GM21723 (cell line): ENCODE data around the gene RSPH6A.

Experiments
- ATAC-seq: cut with Tn5 transposase; IDR thresholded peaks from one replicate; pipeline ENCODE4 v1.9.1; 2021; ENCODE audit warnings: mild to moderate bottlenecking, moderate library complexity; ENCODE audit not compliant: unreplicated experiment

Gene RSPH6A

DNA sequence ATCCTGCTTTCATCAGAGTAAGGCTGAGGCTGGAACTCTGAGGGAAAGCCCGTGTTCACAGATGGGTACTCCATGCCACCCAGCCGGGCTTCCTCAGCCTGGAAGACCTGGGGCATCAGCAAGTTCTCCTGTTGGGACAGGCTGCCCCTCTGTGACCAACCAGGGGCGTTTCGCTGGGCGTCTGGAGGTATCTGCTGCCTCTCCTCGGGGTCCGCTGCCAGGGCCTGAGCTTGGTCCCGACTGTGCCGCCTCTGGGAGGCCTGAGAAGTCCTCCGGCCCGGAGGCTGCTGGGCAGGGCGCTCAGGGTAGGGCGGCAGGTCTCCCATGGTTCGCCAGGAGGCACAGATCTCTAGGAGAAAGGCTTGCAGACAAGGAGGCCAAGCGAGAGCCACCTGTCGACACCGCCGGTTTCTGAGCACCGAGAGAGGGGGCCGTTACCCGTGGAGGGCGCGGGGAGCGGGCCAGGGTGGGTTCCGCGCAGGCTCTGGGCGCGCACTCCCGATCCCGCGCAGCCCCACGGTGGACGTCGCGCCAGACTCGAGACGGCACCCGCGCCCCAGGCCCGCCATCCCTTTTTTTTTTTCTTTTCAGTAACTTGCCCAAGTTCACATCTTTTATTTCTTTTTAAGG lies at the start of gene RSPH6A:
TSS of gene RSPH6A (minus strand) at position 458 of the 630 bp plus-strand sequence. CDS start at position 326, 132 bp downstream.
- ATAC-seq, result no peak

DNA sequence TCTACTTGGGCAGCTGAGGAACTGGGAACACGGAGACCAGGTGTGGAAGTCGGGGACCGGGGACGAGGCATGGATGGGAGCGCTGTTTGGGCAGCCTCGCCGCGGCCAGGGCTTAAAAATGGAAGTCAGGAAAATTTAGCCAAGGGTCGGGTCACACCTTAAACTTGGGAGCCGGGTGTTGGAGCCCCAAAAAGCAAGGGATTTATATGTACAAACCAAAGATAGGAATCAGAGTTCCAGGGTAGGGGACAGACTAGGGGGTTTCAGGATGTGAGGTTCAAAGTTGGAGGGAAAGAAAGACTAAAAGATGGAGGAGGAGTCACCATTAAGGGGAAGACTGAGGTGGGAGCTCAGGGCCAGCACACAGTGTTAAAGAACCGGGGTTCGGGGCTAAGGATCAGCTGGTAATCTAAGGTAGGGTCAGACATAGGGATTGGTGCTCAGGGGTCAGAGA lies 49.5 kb upstream of the RSPH6A start:
- ATAC-seq, result no peak

DNA sequence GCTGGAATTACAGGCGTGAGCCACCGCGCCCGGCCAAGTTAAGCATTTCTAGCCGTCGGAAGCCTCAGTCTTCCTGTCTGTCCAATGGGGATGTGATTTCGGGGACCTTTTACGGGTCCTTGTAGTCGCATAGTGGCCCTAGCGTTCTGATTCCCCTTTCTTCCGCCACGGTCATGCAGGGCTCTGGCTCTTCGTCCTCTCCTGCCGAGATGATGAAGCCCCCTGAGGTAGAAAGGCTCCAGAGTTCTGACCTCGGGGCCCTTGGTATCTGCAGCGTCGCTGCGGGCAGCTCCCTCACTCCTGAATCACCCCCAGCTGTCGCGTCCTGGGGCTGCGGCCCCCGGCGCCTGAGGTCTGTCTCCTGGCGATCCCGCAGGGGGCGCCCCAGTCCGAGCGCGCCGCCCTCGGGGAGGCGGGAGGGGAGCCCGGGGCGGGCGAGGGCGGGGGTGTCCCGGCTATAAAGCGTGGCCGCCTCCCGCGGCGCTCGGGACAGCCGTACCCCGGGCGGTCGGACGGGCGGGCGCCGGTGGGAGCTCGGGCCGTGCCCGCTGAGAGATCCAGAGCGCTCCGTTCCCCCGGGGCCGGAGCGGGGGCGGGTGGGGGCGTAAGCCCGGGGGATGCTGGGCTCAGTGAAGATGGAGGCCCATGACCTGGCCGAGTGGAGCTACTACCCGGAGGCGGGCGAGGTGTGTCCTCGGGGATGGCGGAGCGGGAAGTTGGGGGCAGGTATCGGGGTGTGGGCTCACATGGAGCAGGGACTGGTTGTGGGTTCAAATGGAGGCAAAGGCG lies 48.9 kb upstream of the RSPH6A start, which contains the start of gene FOXA3:
TSS of gene FOXA3 (plus strand) at position 487 of the 789 bp plus-strand sequence. CDS start at position 618, 131 bp downstream.
- ATAC-seq, result no peak

DNA sequence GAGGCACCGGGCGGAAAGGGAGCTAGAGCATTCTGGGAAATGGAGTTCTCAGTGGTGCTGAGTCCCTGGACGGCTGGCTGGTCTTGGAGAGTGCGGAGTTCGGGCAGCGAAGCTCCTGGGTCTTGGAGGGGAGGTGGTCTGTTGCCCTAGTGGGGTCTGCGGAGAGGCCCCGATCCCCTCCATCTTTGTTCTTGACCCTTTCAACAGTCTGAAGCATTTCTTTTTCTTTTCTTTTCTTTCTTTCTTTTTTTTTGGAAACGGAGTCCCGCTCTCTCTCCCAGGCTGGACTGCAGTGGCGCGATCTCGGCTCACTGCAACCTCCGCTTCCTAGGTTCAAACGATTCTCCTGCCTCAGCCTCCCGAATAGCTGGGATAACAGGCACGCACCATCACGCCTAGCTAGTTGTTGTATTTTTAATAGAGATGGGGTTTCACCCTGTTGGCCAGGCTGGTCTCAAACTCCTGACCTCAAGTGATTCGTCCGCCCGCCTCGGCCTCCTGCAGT lies 48.3 kb upstream of the RSPH6A start:
- no peak for ATAC-seq

DNA sequence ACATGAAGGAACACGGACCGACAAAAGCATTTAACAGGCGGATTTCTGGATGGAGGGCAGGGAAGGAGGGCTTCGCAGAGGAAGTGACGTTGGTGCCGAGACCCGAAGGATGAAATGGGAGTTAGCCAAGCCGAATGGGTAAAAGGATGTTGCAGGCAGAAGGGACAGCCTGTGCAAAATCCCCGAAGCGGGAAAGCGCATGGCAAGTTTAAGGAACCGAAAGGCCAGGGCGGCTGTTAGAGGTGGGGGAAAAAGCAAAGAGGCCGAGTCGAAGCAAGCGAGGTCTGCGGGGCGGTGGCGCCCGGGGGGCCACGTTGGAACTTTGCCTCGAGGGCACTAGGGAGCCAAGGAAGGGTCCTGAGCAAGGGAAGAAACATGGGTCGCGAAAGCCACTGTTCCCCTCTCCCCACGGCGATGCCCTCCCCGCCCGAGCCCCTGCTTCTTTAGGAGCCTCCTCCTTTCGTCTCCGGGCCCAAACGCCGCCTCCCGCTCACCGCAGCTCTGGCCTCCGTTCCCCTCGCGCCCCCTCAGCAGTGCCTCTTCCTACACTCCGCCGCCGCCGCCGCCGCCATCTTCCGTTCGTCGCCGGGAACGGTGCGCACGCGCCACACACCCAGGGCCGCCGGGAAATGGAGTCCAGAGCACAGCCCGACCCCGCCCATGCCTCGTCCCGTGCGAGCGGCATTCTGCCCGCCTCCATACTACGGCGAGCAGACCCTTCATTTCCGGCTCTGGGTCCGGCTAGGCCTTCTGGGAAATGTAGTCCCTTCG lies 47.6 kb upstream of the RSPH6A start, which contains the start of gene SYMPK:
TSS of gene SYMPK (minus strand) at position 584 of the 771 bp plus-strand sequence. CDS start 8,652 bp downstream, outside the sequence.
- ATAC-seq, result peak; percentile 87

DNA sequence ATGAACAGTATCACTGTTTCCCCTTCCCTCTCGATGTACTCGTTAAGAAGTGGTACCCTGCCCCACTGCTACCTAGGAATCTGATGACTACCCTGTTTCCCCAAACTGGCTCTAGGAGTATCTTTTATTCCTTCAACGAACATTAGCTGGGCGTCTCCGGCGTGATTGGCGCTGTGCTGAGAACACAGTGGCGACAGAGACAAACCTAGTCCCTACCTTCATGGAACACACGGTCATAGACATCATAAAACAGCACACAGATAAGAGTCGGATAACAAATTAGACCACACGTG lies 47.1 kb upstream of the RSPH6A start:
- no peak for ATAC-seq

DNA sequence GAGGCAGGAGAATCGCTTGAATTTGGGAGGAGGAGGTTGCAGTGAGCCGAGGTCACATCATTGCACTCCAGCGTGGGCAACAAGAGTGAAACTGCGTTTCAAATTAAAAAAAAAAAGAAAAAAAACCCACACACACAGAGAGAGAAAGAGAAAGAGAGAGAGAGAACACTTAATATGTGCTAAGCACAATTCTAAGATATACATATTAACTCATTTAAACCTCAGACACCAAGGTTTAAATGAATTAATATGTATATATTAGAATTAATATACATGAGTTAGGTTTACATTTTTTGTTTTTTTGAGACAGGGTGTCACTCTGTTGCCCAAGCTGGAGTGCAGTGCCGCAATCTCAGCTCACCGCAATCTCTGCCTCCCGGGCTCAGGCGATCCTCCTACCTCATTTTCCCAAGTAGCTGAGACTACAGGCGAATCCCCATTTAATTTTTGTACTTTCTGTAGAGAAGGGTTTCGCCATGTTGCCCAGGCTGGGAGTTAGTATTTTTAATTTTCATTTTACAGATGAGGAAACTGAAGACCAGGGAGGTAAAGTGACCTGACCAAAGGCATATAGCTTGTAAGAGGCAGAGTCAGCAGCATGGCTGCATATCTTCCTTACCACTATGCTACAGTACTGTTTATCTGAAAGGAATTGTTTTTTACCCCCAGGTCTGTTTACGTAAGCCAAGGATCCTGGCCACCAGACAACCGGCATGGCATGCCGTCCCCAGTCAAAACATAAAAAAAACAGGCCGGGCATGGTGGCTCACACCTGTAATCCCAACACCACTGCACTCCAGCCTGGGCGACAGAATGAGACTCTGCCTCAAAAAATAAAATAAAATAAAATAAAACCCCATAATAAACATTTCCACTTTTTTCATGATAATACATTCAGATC lies 45.5 kb upstream of the RSPH6A start:
- no peak for ATAC-seq

DNA sequence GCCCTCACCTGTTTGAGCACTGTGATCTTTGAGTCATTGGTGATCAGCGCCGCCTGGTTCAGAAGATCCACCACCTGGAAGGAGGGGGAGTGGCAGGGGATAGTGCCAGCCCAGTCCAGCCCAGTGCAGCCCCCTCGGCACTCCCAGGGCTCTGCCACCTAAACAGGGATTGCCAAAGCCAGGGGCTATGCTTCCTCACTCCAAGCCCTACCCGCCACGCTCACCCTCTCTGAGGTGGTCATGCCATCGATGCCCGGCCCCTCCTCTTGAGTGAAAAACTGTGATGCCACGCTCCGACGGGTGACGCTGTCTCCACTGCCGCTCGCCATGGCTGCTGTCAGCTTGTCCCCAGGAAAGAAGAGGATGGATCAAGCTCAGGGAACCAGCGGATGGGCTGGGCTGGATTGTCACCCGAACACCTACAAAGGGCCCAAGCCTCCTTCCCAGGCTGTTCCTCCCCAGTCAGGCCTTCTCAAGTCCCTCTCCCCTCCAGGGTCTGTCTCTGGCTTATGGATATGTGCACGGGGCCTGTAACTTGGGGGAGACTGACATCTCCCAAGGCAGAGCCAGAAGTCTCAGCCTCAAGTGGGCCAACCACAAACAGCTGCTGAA lies 39.2 kb upstream of the RSPH6A start:
- ATAC-seq, result no peak

DNA sequence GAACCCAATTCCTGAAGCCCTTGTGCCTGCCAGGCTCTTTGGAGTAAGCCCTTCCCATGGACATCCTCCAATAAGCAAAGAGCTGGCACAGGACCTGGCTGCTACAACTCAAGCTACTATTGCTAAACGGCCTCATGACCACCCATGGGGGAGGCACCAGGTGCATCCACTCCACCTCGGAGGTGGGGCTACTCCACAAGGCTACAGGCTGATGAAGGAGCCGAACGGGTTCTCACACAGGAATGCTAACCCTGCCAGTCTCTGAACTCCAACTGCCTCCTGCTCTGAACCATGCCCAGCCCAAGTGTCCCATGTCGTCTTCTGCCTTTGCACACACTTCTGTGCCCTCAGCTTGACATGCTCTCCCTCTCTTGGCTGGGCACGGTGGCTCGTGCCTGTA lies 37.9 kb upstream of the RSPH6A start:
- no peak for ATAC-seq

DNA sequence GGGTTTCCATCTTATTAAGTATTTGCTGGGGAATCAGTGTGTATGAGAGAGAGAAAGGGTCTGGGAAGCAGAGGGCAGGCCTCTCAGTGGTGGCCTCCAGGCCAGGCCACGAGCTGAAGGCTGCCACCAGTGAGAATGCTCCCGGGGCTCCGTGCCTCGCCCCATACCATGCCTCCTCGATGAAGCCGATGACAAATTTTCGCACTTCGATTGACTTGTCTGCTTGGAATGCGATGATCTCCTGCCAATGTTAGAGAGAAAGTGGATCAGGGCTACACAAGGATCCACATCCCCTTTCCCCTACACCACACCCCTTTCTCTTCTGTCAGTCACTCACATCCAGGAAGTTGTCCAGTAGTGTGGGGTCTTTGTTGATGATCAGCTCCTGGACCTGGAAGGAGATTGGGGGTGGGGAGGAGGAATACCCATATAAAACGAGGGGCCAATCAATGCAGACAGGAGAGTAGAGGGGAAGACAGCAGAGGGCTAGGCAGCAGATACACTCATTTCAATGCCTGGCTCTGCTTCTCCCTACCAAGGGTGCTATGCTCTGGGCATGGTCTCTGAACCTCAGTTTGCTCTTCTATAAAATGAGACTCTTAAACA lies 37.1 kb upstream of the RSPH6A start:
- ATAC-seq, result no peak

DNA sequence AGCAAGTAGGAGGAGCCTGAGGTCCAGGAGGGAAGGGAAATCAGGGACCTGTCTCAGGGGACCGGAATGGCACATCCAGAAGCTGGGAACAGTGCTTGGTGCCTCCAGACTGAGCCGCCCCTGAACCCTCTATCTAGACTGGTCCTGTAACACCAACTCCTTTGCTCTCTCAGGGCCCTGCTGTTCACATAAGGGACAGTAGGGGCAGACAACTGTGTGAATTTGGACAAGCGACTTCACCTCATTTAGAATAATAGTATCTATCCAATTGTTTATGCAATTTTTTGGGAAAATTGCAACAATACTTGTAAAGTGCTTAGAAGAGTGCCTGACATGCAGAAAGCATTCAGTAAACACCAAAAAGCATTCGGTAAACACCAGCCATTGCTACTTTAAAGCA lies 33.8 kb upstream of the RSPH6A start:
- ATAC-seq, result no peak

DNA sequence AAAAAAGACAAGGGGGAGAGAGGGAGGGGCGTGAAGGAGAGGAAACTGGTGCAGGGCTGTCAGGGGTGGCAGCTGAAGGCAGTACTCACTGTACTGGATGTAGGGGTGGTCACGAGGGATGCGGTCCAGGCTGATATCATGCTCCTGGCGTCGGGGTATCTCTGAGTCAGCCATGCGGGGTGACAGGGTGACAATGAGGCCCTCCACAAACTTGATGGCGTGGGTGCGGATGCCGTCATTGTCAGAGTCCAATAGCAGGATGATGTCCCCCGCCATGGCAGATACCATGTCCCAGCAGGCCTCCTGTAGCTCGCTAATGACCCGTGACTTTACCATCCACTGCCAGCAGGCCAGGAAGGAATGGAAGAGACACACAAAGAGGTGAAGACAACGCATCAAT lies 32.6 kb upstream of the RSPH6A start:
- ATAC-seq, result no peak

DNA sequence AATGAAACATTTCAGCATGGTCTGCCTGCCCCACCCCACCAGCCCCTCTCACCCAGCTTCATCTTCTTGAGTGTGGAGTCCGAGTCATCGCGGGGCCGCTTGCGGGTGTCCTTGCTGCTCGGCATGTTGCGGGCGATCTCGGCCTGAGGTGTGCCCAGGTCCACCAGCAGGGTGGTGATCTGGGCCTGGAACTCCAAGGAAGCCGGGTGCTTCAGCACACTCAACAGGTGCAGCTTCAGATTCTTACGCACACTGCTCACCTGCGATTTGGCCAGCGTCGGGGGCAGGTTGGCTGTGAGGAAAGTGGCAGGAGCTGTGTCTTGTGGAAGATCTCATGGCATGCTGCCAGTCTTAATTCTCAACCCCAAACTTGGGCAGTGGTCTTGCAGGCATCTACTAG lies 27.1 kb upstream of the RSPH6A start:
- ATAC-seq, result no peak

DNA sequence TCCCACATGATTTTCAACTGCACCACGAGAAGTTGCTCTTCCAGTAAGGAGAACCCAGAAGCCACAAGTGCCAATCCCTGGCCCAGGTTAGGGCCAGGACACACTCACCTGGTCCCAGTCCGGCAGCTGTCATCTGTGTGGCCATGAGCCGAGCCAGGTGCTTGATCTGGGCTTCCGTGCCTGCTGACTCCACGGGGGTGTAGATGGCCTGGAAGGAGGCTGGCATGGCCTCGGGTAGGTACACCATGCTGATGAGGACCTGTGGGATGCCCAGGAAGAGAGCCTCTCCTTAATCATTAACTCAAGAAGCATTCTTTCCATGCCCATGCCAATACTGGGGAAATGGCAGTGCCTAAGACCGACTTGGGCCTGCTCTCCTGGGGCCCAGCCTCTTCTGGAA lies 19.9 kb upstream of the RSPH6A start:
- no peak for ATAC-seq

DNA sequence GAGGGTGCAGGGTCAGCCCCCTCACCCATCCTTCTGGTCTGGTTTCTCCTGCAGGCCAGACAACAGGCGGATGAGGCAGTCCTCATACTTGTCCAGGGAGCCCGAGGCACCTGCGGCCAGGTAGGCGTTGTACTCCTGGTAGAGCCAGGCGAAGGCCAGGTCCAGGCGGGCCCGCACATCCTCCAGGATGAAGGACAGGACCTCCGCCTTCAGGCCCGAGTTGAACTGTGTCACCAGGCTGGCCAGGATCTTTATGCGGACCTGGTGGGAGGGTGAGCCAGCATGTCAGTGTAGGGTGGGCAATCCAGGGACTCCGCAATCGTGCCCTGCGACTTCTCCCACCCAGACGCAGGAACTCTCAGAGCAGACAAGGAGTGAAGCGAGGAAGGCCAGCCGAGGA lies 13.8 kb upstream of the RSPH6A start:
- ATAC-seq, result no peak

DNA sequence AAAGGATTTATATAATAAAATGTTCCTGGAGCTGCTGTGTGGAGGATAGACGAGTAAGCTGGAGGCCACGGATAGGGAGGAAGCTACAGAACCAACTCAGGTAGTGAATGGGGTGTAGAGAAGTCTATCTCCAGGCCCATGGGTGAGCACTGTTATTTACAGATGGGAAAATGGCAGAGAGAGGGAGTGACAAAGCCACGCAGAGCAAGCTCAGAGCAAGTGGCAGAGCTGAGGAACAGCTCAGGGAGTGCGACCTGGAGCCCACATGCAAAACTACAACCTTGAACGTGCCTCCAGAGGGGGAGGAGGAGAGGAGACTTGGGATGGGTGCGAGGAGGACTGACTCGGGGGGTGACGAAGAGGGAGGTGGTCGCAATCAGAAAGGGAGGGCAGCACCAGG lies 13.4 kb upstream of the RSPH6A start:
- no peak for ATAC-seq

DNA sequence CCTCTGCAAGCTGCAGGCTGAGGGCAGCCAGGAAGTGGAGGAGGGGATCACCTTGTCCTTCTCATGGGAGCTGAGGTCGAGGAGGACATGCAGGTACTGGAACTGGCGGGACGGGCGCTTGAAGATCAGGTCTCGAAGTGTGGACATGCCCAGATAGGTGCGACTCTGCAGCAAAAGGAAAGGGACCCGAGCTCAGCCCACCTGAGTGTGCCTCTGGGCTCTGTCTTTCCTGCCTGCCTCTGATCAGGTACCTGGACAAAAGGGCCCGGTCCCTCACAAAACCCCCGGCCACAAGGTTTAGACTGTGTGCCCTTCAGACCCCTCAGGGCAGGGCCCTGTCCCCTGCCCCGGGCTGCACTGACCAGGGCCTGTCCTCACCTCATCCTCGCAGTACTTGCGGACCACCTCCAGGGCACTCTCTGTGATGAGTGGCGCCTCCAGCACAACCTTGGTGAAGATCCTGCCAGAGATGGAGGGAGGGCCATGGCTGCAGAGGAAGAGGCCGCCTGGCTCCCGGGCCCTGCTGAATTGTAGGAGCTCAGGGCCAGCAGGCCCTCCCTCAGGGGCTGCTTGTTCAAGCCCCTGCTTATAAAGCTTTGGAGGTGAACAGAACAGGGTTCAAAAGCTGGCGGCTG lies 12.5 kb upstream of the RSPH6A start:
- no peak for ATAC-seq

DNA sequence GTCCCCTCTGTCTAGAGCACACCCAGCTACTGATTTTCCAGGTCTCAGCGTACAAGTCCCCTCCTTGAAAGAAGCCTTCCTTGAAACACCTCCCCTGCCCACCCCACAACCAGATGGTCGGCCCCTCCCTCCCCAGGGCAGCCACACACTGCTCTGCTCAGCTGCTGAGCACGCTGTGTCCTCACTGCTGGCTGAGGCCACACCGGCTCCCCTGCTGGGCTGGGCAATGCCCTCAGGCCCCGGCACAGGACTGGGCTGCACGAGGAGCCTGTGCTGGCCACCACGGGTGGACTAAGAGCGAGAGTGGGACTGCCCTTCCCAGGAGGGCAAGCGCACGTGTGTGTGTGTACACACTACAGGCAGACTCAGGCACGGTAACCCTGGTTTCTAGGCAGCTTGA lies 11.8 kb upstream of the RSPH6A start:
- no peak for ATAC-seq
